Uterus (tissue), 2 donors: Measurements from ENCODE around the gene VPS26C.

ENCODE experiments used
- CTCF ChIP-seq, 4 experiments: fragments of 200-600 bp in 2 of 4; fragments of 450-650 bp in 2 of 4; sonication (generic) in 2 of 4; IDR thresholded peaks; one replicate each; pipeline ENCODE4 v1.5.1; 2016 to 2019; ENCODE audit warnings: antibody characterized with exemption in 4 of 4, mild to moderate bottlenecking in 2 of 4, moderate library complexity in 1 of 4
- POLR2A ChIP-seq, 2 donors: fragments of 450-650 bp; IDR thresholded peaks; one replicate each; pipeline ENCODE4 v1.6.1; 2016; ENCODE audit warnings: antibody characterized with exemption in 2 of 2, mild to moderate bottlenecking in 1 of 2, moderate library complexity in 1 of 2

DNA sequence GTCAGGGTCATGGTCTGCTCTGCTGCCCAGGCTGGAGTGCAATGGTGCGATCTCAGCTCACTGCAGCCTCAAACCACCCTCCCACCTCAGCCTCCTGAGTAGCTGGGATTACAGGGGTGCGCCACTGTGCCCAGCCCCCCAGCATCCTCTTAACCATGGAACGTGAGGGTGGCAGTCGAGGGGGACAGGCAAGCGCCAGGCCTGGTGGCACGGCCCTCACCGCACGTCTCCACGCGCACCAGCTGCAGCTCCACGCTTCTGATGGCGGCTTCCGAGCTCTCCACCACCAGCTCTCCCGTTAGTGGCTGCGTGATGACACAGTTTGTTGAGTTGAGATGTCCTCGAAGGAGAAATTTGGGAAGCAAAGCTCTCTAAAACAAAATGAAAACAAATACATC lies 39.1 kb downstream of the VPS26C start:
- TF ChIP-seq POLR2A (IDR thresholded peaks at IDR 0.05) (no peak), CTCF (IDR thresholded peaks at IDR 0.05) (no peak)
